Uterus (tissue), 2 donors: Measurements from ENCODE around the gene EID3.
"Not testable (repeated sequence)": the region's sequence is repeated elsewhere in the genome, so short reads cannot be mapped to it uniquely, and the experiment has no call there.

Experiments used
- POLR2A ChIP-seq, 2 donors: fragments of 450-650 bp; IDR thresholded peaks; one replicate each; pipeline ENCODE4 v1.6.1; 2016; ENCODE audit warnings: antibody characterized with exemption in 2 of 2, mild to moderate bottlenecking in 1 of 2, moderate library complexity in 1 of 2
- TF ChIP-seq, protein P1 (sequence below), 4 experiments: fragments of 200-600 bp in 2 of 4; fragments of 450-650 bp in 2 of 4; sonication (generic) in 2 of 4; IDR thresholded peaks; one replicate each; pipeline ENCODE4 v1.5.1; 2016 to 2019; ENCODE audit warnings: antibody characterized with exemption in 4 of 4, mild to moderate bottlenecking in 2 of 4, moderate library complexity in 1 of 4

DNA sequence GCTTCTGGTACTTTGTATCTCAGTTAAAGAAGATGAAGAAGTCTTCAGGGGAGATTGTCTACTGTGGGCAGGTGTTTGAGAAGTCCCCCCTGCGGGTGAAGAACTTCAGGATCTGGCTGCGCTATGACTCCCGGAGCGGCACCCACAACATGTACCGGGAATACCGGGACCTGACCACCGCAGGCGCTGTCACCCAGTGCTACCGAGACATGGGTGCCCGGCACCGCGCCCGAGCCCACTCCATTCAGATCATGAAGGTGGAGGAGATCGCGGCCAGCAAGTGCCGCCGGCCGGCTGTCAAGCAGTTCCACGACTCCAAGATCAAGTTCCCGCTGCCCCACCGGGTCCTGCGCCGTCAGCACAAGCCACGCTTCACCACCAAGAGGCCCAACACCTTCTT lies 38.1 kb upstream of the EID3 start:
- TF ChIP-seq POLR2A (IDR thresholded peaks at IDR 0.05), result not testable (repeated sequence)
- TF ChIP-seq, protein P1, sequence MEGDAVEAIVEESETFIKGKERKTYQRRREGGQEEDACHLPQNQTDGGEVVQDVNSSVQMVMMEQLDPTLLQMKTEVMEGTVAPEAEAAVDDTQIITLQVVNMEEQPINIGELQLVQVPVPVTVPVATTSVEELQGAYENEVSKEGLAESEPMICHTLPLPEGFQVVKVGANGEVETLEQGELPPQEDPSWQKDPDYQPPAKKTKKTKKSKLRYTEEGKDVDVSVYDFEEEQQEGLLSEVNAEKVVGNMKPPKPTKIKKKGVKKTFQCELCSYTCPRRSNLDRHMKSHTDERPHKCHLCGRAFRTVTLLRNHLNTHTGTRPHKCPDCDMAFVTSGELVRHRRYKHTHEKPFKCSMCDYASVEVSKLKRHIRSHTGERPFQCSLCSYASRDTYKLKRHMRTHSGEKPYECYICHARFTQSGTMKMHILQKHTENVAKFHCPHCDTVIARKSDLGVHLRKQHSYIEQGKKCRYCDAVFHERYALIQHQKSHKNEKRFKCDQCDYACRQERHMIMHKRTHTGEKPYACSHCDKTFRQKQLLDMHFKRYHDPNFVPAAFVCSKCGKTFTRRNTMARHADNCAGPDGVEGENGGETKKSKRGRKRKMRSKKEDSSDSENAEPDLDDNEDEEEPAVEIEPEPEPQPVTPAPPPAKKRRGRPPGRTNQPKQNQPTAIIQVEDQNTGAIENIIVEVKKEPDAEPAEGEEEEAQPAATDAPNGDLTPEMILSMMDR (IDR thresholded peaks at IDR 0.05), result not testable (repeated sequence)
